Mesothelial cell of epicardium (in vitro differentiated cells): ENCODE results near the gene TMEM200B. TPM values are rescaled to one million over a fixed set of nuclear protein-coding genes. Genes with fewer than 3 reads are reported as not detected.
"Not testable (repeated sequence)": the region's sequence is repeated elsewhere in the genome, so short reads cannot be mapped to it uniquely, and the experiment has no call there.

Source experiments
- DNase-seq, 2 experiments: peaks; one replicate each; pipeline ENCODE4 v3.0.0; 2021; ENCODE audit warnings: low spot score in 2 of 2; ENCODE audit not compliant: unreplicated experiment in 2 of 2
- H3K27ac Mint-ChIP-seq: 2 replicates; pipeline ENCODE4 v1.8.0; 2021; ENCODE audit warnings: mixed read lengths
- H3K27me3 Mint-ChIP-seq: 2 replicates; pipeline ENCODE4 v1.8.0; 2021; ENCODE audit warnings: low read depth, mixed read lengths
- H3K36me3 Mint-ChIP-seq: 2 replicates; pipeline ENCODE4 v1.8.0; 2021; ENCODE audit warnings: mixed read lengths
- H3K4me1 Mint-ChIP-seq: 2 replicates; pipeline ENCODE4 v1.8.0; 2021; ENCODE audit warnings: mixed read lengths
- H3K4me3 Mint-ChIP-seq: 2 replicates; pipeline ENCODE4 v1.8.0; 2021; ENCODE audit warnings: mild to moderate bottlenecking, moderate library complexity, mixed read lengths
- H3K9me3 Mint-ChIP-seq: 2 replicates; pipeline ENCODE4 v1.8.0; 2021; ENCODE audit warnings: mixed read lengths
- total RNA-seq: library from RNA; stranded (reverse); gene quantifications from 3 replicates; pipeline ENCODE4 v1.2.1, GENCODE V29; 2021
- TF ChIP-seq, protein P1 (sequence below): fragments of 200-600 bp; sonication (generic); IDR thresholded peaks from one replicate; pipeline ENCODE4 v1.5.0; 2021; ENCODE audit warnings: antibody characterized with exemption; ENCODE audit not compliant: unreplicated experiment

TMEM200B gene
- total RNA-seq, 1 donor from 2014 or later: 29.1 TPM

DNA sequence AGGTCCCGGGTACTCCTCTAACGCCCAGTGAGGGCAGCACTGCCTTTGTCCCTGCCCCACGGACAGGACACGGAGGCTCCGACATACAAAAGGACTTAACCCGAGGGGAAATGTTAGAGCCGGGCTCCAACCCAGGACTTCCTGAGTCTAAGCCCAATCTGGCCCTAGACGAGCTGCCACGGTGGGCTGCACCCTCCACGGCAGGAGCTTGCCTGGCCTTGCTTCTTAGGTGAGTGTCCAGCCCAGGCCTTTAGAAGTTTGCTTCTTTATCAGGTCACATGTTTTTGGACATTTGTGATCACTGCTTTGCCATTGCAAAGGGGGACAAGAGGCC is 11.0 kb upstream of the TMEM200B start:
- no peaks in the 10 kb centered on the region for H3K27me3 Mint-ChIP-seq
- no peak for DNase-seq
- peaks cover 10% of the 10 kb centered on the region for H3K4me1 Mint-ChIP-seq
- no peak overlapping the region for H3K27ac Mint-ChIP-seq
- H3K36me3 Mint-ChIP-seq: no peaks in the 10 kb centered on the region
- H3K9me3 Mint-ChIP-seq: no peaks in the 10 kb centered on the region
- H3K4me3 Mint-ChIP-seq: no peak overlapping the region
- TF ChIP-seq, protein P1, sequence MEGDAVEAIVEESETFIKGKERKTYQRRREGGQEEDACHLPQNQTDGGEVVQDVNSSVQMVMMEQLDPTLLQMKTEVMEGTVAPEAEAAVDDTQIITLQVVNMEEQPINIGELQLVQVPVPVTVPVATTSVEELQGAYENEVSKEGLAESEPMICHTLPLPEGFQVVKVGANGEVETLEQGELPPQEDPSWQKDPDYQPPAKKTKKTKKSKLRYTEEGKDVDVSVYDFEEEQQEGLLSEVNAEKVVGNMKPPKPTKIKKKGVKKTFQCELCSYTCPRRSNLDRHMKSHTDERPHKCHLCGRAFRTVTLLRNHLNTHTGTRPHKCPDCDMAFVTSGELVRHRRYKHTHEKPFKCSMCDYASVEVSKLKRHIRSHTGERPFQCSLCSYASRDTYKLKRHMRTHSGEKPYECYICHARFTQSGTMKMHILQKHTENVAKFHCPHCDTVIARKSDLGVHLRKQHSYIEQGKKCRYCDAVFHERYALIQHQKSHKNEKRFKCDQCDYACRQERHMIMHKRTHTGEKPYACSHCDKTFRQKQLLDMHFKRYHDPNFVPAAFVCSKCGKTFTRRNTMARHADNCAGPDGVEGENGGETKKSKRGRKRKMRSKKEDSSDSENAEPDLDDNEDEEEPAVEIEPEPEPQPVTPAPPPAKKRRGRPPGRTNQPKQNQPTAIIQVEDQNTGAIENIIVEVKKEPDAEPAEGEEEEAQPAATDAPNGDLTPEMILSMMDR: no peak

DNA sequence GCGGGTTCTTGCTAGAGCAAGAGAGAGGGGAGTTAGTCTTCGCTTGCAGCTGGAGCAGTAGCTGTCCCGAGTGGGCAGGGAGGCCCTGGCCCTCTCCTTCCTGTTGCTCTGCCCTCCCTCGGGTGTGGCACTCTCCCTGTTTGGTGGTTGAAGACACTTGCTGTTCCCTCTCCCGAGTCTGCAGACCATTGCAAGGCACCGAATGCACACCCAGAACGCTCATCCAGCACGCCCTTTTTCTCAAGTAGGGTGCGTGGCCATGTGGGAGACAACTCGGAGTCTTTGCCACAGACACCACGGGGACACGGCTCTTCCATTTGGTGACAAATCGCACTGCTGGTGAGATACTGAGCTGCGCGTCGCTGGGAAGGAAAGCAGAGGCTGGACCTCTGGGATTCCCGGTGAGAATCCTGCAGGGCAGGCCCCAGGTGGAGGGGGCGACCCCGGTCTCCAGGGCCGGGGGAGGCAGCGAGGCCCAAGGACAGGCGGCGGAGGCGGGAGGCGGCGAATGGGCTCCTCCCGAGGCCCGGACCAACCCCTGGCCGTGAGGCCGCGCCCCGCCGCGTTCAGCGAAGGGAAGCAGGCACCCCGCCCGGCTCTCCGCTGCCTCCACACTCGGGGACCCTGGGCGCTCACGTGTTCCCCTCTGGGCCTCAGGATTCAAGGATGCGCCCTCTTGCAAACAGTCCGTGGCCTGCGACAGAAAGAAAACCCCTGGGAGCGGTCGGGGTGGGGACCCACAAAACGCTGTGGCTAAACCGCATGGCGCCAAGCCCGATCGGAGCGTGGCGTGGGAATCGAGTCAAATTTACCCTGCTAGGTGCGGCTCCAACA is 10.4 kb upstream of the TMEM200B start:
- Mint-ChIP-seq H3K27me3 (no peaks in the 10 kb centered on the region), H3K4me3 (no peak overlapping the region), H3K4me1 (peaks cover 10% of the 10 kb centered on the region), H3K9me3 (no peaks in the 10 kb centered on the region), H3K36me3 (no peaks in the 10 kb centered on the region), H3K27ac (no peak overlapping the region)
- TF ChIP-seq, protein P1: no peak
- no peak for DNase-seq

DNA sequence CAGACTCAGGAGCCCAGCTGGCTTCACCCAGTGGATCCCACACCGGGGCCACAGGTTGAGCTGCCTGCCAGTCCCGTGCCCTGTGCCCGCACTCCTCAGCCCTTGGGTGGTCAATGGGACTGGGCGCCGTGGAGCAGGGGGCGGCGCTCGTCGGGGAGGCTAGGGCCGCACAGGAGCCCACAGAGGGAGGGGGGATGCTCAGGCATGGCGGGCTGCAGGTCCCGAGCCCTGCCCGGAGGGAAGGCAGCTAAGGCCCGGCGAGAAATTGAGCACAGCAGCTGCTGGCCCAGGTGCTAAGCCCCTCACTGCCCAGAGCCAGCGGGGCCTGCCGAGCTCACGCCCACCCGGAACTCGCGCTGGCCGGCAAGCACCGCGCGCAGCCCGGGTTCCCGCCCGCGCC is 7.4 kb upstream of the TMEM200B start:
- H3K4me3 Mint-ChIP-seq, H3K27me3 Mint-ChIP-seq, H3K36me3 Mint-ChIP-seq, H3K9me3 Mint-ChIP-seq, H3K27ac Mint-ChIP-seq, H3K4me1 Mint-ChIP-seq, DNase-seq: not testable (repeated sequence)

DNA sequence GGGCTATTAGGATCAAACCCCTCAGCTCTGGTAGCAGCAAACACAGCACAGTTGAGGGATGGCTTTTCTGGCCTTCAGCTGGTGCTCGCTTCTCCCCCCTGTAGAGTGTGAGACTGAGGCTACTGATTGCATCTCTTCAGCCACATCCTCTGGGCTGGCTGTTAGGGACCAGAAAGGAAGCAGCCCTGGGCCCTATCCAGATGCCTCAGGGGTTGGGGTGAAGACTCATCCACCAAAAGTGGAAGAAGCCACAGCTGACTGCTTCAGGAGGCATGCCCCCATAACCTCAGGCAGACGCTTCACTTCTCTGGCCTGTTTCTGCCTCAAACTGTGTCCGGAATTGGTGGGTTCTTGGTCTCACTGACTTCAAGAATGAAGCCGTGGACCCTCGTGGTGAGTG is 6.2 kb upstream of the TMEM200B start:
- TF ChIP-seq, protein P1: no peak
- H3K4me1 Mint-ChIP-seq: peaks cover 18% of the 10 kb centered on the region
- no peak overlapping the region for H3K4me3 Mint-ChIP-seq
- H3K36me3 Mint-ChIP-seq: no peaks in the 10 kb centered on the region
- no peak overlapping the region for H3K27ac Mint-ChIP-seq
- DNase-seq: no peak
- no peaks in the 10 kb centered on the region for H3K9me3 Mint-ChIP-seq
- no peaks in the 10 kb centered on the region for H3K27me3 Mint-ChIP-seq

DNA sequence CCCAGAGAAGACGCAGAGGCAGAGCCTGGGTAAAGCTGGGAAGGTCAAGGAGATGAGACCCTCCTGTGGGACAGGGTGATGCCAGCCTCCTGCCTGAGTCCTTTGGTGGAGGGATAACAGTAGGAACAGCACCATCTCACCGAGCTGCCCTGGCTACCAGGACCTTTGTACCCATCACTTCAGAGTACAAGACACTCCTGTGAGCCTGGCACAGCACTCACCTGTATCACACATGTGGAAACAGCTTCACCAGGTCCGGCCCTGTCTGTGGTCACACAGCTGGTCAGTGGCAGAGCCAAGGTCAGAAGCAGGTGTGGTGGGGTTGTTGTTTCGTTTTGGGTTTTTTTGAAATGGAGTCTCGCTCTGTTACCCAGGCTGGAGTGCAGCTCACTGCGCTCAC is 5.0 kb upstream of the TMEM200B start:
- no peak for DNase-seq
- H3K27ac Mint-ChIP-seq: no peak overlapping the region
- H3K4me3 Mint-ChIP-seq: no peak overlapping the region
- no peaks in the 10 kb centered on the region for H3K9me3 Mint-ChIP-seq
- H3K27me3 Mint-ChIP-seq: no peaks in the 10 kb centered on the region
- H3K36me3 Mint-ChIP-seq: no peaks in the 10 kb centered on the region
- H3K4me1 Mint-ChIP-seq: peaks cover 18% of the 10 kb centered on the region
- TF ChIP-seq, protein P1: no peak

DNA sequence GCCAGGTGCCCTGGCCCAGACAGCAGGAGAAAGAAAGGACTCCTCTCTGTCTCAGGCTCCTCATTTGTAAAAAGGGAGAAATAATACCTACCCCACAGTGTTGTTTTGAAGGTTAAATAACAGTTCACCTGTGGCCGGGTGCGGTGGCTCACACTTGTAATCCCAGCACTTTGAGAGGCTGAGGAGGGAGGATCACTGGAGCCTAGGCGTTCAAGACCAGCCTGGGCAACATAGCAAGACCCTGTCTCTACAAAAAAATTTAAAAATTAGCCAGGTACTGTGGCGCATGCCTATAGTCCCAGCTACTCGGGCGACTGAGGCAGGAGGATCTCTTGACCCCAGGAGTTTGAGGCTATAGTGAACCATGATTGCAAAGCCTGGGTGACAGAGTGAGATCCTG is 2.5 kb upstream of the TMEM200B start:
- Mint-ChIP-seq H3K27me3 (no peaks in the 10 kb centered on the region), H3K4me3 (peak overlapping the region; percentile 66), H3K4me1 (peaks cover 12% of the 10 kb centered on the region), H3K36me3 (no peaks in the 10 kb centered on the region), H3K27ac (peak overlapping the region; percentile 96), H3K9me3 (no peaks in the 10 kb centered on the region)
- DNase-seq: no peak
- TF ChIP-seq, protein P1: no peak
